ENCODE measurements around the gene TRIM40.

DNA sequence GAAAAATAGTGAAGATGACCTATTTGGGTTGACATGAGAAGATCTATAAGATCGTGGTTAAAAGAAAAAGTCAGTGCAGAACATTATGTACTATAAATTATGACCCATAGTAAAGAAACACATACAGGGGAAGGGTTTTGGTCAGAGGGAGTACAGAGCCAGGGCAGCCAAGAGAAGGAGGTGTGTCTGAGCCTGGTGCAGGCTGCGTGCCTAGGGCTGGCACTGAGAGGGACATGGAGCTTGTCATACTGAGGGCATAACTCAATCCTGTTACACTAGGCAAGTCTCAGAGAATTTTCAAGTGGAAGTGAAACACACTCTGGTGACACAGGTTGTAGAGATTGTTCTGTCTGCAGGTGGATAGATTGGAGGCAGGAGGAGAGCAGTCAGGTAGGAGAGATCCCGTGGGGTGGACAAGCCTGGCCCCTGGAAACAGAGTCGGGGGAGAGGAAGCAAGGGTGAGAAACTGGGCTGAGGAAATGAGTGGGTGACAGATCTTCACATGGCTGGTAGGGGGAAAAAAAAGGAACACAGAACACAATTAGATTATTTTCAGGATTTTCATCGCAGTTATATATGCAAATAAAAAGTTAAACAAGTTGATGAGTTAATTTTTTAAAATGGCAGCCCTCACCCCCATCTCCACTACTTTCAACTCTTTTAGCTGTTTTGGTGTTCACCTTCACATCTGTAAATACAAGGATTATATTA, 41.8 kb upstream of the TRIM40 start:
- TF ChIP-seq CTCF (IDR thresholded peaks at IDR 0.05) = no peak
- TF ChIP-seq ZFX (IDR thresholded peaks at IDR 0.05; ENCODE audit: borderline replicate concordance) = no peak
